HCT116 (cell line): Measurements from ENCODE around the gene NPW. TPM values are rescaled to one million over a fixed set of nuclear protein-coding genes. Genes with fewer than 3 reads are reported as not detected.

Experiments used
- ATAC-seq: fragments of 200-7000 bp; cut with Tn5 transposase; 2 replicates; pipeline ENCODE4 v1.9.1; 2020; ENCODE audit warnings: mild to moderate bottlenecking, moderate library complexity
- BruUV-seq: library from RNA; stranded (reverse); fragments of 400-500 nt; replicated peaks from 2 replicates; lab custom pipeline; 2021; lab: Mats Ljungman, UMichigan
- CTCF ChIA-PET: fragments of 300-600 bp; sonication (Branson Sonifier 250); formaldehyde crosslinking; loops from one replicate; lab custom pipeline; 2021; ENCODE audit warnings: antibody characterized with exemption; lab: Charles Lee
- POLR2A ChIA-PET: fragments of 300-600, 350-600 bp; sonication (Branson Sonifier 250); formaldehyde crosslinking; loops from one replicate; lab custom pipeline; 2021; ENCODE audit warnings: antibody characterized with exemption; lab: Charles Lee
- RAD21 ChIA-PET, 2 experiments: fragments of 300-600 bp; sonication (Branson Sonifier 250); formaldehyde crosslinking; loops; one replicate each; lab custom pipeline; 2023; ENCODE audit warnings: low total read pairs in 2 of 2; ENCODE audit not compliant: uncharacterized antibody in 2 of 2, unreplicated experiment in 2 of 2, low non-redundant PET in 1 of 2; lab: Charles Lee
- DNase-seq: peaks from one replicate; pipeline ENCODE4 v3.0.0-alpha.2; 2010; ENCODE audit warnings: low read depth, low spot score
- H2AFZ ChIP-seq: fragments of 200-600 bp; shearing (Covaris generic), sonication (generic); 2 replicates; pipeline ENCODE4 v1.6.1; 2017; ENCODE audit warnings: low read depth, mixed run types, mixed read lengths, antibody characterized with exemption, low read length; ENCODE audit not compliant: poor library complexity, severe bottlenecking
- H3K27ac ChIP-seq: 2 replicates; pipeline ENCODE4 v1.5.1; 2012; ENCODE audit warnings: low read depth, low read length
- H3K27me3 ChIP-seq: fragments of 200-600 bp; sonication (generic); 2 replicates; pipeline ENCODE4 v1.6.1; 2016; ENCODE audit warnings: mixed run types, low read length, mixed read lengths; ENCODE audit not compliant: insufficient read depth
- H3K36me3 ChIP-seq, 2 experiments: fragments of 200-500 bp in 1 of 2; fragments of 200-600 bp in 1 of 2; sonication (Bioruptor generic) in 1 of 2; sonication (generic) in 1 of 2; 2 replicates each; pipeline versions ENCODE4 v1.5.1 to v1.6.1; 2014 to 2016; ENCODE audit warnings: low read length in 2 of 2, inconsistent platforms in 1 of 2, mixed read lengths in 1 of 2, mixed run types in 1 of 2; ENCODE audit not compliant: insufficient read depth in 2 of 2, control insufficient read depth in 1 of 2
- H3K4me1 ChIP-seq, 2 experiments: fragments of 200-600 bp in 1 of 2; sonication (generic) in 1 of 2; 2 replicates each; pipeline versions ENCODE4 v1.5.1 to v1.6.1; 2012 to 2017; ENCODE audit warnings: low read length in 2 of 2, inconsistent platforms in 1 of 2, mild to moderate bottlenecking in 1 of 2, mixed read lengths in 1 of 2, mixed run types in 1 of 2, moderate library complexity in 1 of 2; ENCODE audit not compliant: insufficient read depth in 2 of 2, control insufficient read depth in 1 of 2
- H3K4me2 ChIP-seq: fragments of 200-600 bp; sonication (generic); 2 replicates; pipeline ENCODE4 v1.6.1; 2017; ENCODE audit warnings: mixed run types, low read length, mixed read lengths
- H3K4me3 ChIP-seq, 2 experiments: fragments of 200-600 bp in 1 of 2; sonication (generic) in 1 of 2; replicated peaks in 1 of 2; 2 replicates each; pipeline ENCODE4 v1.5.1; 2011 to 2016; ENCODE audit warnings: low read length in 2 of 2, control low read depth in 1 of 2, low read depth in 1 of 2, mild to moderate bottlenecking in 1 of 2, mixed read lengths in 1 of 2, mixed run types in 1 of 2
- H3K79me2 ChIP-seq: fragments of 200-600 bp; sonication (generic); 2 replicates; pipeline ENCODE4 v1.6.1; 2017; ENCODE audit warnings: mild to moderate bottlenecking, mixed run types, low read length, moderate library complexity, mixed read lengths; ENCODE audit not compliant: insufficient read depth
- H3K9ac ChIP-seq: fragments of 200-600 bp; sonication (generic); 2 replicates; pipeline ENCODE4 v1.6.1; 2016; ENCODE audit warnings: low read length, mixed read lengths
- H3K9me2 ChIP-seq: fragments of 200-600 bp; sonication (generic), shearing (Covaris generic); 2 replicates; pipeline ENCODE4 v1.6.1; 2017; ENCODE audit warnings: mixed run types, mild to moderate bottlenecking, moderate library complexity; ENCODE audit not compliant: insufficient read depth
- H3K9me3 ChIP-seq, 2 experiments: fragments of 200-500 bp in 1 of 2; fragments of 200-600 bp in 1 of 2; sonication (Bioruptor generic) in 1 of 2; sonication (generic) in 1 of 2; 2 replicates each; pipeline ENCODE4 v1.6.1; 2014 to 2017; ENCODE audit warnings: low read length in 2 of 2, mixed read lengths in 2 of 2, inconsistent platforms in 1 of 2, low read depth in 1 of 2, mild to moderate bottlenecking in 1 of 2, mixed run types in 1 of 2, moderate library complexity in 1 of 2; ENCODE audit not compliant: control insufficient read depth in 1 of 2, insufficient read depth in 1 of 2
- H4K20me1 ChIP-seq: fragments of 200-600 bp; sonication (generic), shearing (Covaris generic); 2 replicates; pipeline ENCODE4 v1.6.1; 2017; ENCODE audit warnings: mixed run types, mild to moderate bottlenecking, moderate library complexity; ENCODE audit not compliant: insufficient read depth
- CBX3 ChIP-seq: IDR thresholded peaks from 2 replicates; pipeline ENCODE4 v1.6.1; 2012; ENCODE audit warnings: low read depth
- CEBPB ChIP-seq: IDR thresholded peaks from 2 replicates; pipeline ENCODE4 v1.6.1; 2012; ENCODE audit warnings: low read depth
- EGR1 ChIP-seq: IDR thresholded peaks from 2 replicates; pipeline ENCODE4 v1.6.1; 2012; ENCODE audit warnings: low read depth
- ELF1 ChIP-seq: IDR thresholded peaks from 2 replicates; pipeline ENCODE4 v1.6.1; 2012; ENCODE audit warnings: low read depth, borderline replicate concordance
- EZH2phosphoT487 ChIP-seq: fragments of 200-600 bp; IDR thresholded peaks from 2 replicates; pipeline ENCODE4 v1.6.1; 2018; ENCODE audit warnings: antibody characterized with exemption, borderline replicate concordance
- MAX ChIP-seq: IDR thresholded peaks from 2 replicates; pipeline ENCODE4 v1.6.1; 2012
- POLR2A ChIP-seq: IDR thresholded peaks from 2 replicates; pipeline ENCODE4 v1.7.0; 2011; ENCODE audit warnings: borderline replicate concordance; ENCODE audit not compliant: insufficient read depth, insufficient read length; ENCODE audit errors: extremely low read depth
- TCF7L2 ChIP-seq: IDR thresholded peaks from 2 replicates; pipeline ENCODE4 v1.7.0; 2011; ENCODE audit warnings: borderline replicate concordance, inconsistent platforms; ENCODE audit not compliant: insufficient read depth, insufficient read length; ENCODE audit errors: extremely low read depth
- ZBTB33 ChIP-seq: IDR thresholded peaks from 2 replicates; pipeline ENCODE4 v1.6.1; 2011; ENCODE audit warnings: mild to moderate bottlenecking, low read length, moderate library complexity; ENCODE audit not compliant: insufficient replicate concordance; ENCODE audit errors: extremely low read depth
- intact Hi-C: fragments of 100-400 bp; cut with micrococcal nuclease; formaldehyde crosslinking; loops from 2 replicates; pipeline ENCODE4 v1.10.0; 2022
- total RNA-seq: library from RNA; stranded (reverse); gene quantifications from one replicate; pipeline ENCODE4 v1.2.1, GENCODE V29; 2021; ENCODE audit not compliant: unreplicated experiment
- TF ChIP-seq, protein P1 (sequence below), 3 experiments: fragments of 200-600 bp in 1 of 3; sonication (generic) in 1 of 3; IDR thresholded peaks in 2 of 3; conservative IDR thresholded peaks in 1 of 3; 2 replicates each; pipeline ENCODE4 v1.5.1; 2012 to 2017; ENCODE audit warnings: low read depth in 2 of 3, low read length in 2 of 3, antibody characterized with exemption in 1 of 3, borderline replicate concordance in 1 of 3, control low read depth in 1 of 3, mild to moderate bottlenecking in 1 of 3, mixed read lengths in 1 of 3, mixed run types in 1 of 3, moderate library complexity in 1 of 3; ENCODE audit not compliant: insufficient read depth in 1 of 3
- TF ChIP-seq, protein P2 (sequence below): IDR thresholded peaks from 2 replicates; pipeline ENCODE4 v1.6.1; 2012; ENCODE audit warnings: low read depth

NPW gene
- total RNA-seq, 1 experiment from 2014 or later: 226 TPM

DNA sequence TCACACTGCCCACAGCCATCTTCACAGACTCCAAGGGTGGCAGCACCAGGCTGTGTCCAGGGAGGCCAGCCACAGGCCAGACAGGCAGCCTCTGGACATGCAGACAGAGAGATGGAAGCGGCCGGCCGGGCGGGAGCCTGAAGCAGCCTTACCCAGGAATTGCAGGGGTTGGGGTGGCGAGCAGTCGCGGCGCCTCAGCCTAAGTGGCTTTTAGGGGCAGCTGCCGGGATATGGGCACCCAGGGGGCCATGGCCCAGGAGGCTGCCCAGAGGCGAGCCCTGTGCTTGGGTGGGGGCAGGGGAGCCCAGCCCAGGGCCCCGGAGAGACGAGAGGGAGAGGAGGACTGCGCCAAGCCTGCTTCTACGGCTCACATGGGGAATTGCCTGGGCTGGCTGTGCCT is 5.7 kb downstream of the NPW start:
- H3K27me3 ChIP-seq: no peaks in the 10 kb centered on the region
- no peaks in the 10 kb centered on the region for H3K9me3 ChIP-seq
- no peak overlapping the region for H3K4me3 ChIP-seq
- no peaks in the 10 kb centered on the region for H3K36me3 ChIP-seq
- peaks cover 35 to 59% of the 10 kb centered on the region in 2 experiments for H3K4me1 ChIP-seq
- H3K9ac ChIP-seq: no peak overlapping the region
- CTCF ChIA-PET: interaction anchor here (1.1 kb wide), 1 partner anchor 21 kb away, joined by 3 read pairs; no protein-coding TSS in a partner anchor
- no peaks in the 10 kb centered on the region for H4K20me1 ChIP-seq
- intact Hi-C loops: loop anchor here (10.0 kb wide), 1 partner anchor 230 kb away; the partner anchor contains the start of gene ECI1
- no peak for ATAC-seq
- TF ChIP-seq CBX3 (no peak), POLR2A (no peak), MAX (no peak), TCF7L2 (no peak), ZBTB33 (no peak), EZH2phosphoT487 (no peak), CEBPB (no peak), EGR1 (no peak), ELF1 (no peak)
- TF ChIP-seq, protein P1, sequence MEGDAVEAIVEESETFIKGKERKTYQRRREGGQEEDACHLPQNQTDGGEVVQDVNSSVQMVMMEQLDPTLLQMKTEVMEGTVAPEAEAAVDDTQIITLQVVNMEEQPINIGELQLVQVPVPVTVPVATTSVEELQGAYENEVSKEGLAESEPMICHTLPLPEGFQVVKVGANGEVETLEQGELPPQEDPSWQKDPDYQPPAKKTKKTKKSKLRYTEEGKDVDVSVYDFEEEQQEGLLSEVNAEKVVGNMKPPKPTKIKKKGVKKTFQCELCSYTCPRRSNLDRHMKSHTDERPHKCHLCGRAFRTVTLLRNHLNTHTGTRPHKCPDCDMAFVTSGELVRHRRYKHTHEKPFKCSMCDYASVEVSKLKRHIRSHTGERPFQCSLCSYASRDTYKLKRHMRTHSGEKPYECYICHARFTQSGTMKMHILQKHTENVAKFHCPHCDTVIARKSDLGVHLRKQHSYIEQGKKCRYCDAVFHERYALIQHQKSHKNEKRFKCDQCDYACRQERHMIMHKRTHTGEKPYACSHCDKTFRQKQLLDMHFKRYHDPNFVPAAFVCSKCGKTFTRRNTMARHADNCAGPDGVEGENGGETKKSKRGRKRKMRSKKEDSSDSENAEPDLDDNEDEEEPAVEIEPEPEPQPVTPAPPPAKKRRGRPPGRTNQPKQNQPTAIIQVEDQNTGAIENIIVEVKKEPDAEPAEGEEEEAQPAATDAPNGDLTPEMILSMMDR (IDR thresholded peaks at IDR 0.05 in 2 of 3, conservative IDR thresholded peaks at IDR 0.05 in 1 of 3; ENCODE audit: borderline replicate concordance in 1 of 3, insufficient read depth in 1 of 3, low read depth in 2 of 3, low read length in 2 of 3): no peak
- TF ChIP-seq, protein P2, sequence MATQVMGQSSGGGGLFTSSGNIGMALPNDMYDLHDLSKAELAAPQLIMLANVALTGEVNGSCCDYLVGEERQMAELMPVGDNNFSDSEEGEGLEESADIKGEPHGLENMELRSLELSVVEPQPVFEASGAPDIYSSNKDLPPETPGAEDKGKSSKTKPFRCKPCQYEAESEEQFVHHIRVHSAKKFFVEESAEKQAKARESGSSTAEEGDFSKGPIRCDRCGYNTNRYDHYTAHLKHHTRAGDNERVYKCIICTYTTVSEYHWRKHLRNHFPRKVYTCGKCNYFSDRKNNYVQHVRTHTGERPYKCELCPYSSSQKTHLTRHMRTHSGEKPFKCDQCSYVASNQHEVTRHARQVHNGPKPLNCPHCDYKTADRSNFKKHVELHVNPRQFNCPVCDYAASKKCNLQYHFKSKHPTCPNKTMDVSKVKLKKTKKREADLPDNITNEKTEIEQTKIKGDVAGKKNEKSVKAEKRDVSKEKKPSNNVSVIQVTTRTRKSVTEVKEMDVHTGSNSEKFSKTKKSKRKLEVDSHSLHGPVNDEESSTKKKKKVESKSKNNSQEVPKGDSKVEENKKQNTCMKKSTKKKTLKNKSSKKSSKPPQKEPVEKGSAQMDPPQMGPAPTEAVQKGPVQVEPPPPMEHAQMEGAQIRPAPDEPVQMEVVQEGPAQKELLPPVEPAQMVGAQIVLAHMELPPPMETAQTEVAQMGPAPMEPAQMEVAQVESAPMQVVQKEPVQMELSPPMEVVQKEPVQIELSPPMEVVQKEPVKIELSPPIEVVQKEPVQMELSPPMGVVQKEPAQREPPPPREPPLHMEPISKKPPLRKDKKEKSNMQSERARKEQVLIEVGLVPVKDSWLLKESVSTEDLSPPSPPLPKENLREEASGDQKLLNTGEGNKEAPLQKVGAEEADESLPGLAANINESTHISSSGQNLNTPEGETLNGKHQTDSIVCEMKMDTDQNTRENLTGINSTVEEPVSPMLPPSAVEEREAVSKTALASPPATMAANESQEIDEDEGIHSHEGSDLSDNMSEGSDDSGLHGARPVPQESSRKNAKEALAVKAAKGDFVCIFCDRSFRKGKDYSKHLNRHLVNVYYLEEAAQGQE: no peak
- RAD21 ChIA-PET: interaction anchor here in 1 of 2 experiments (0.6 kb wide), 1 partner anchor 116 kb away, joined by 4 read pairs; no protein-coding TSS in a partner anchor
- DNase-seq: no peak
- POLR2A ChIA-PET: interaction anchor here (0.5 to 1.6 kb wide), 2 partner anchors 116 to 130 kb away, joined by 3 read pairs; partner anchors contain the start of gene TRAF7
- H3K4me2 ChIP-seq: no peak overlapping the region
- H3K27ac ChIP-seq: no peak overlapping the region; the same call in 1 of the 2 replicates
- no peak overlapping the region for H2AFZ ChIP-seq
- no TSS peak for BruUV-seq
- H3K79me2 ChIP-seq: peaks cover 28% of the 10 kb centered on the region; the same call in 1 of the 2 replicates
- H3K9me2 ChIP-seq: no peaks in the 10 kb centered on the region
